IPS-15b (cell line): Measurements from ENCODE around the gene USH2A.

Experiments used
- H3K27me3 ChIP-seq: one replicate; pipeline ENCODE4 v1.6.1; 2013; ENCODE audit warnings: low read length; ENCODE audit not compliant: control insufficient read depth, insufficient read depth
- H3K36me3 ChIP-seq: one replicate; pipeline ENCODE4 v1.6.1; 2013; ENCODE audit warnings: low read length; ENCODE audit not compliant: control insufficient read depth, insufficient read depth
- H3K4me1 ChIP-seq: one replicate; pipeline ENCODE4 v1.6.1; 2013; ENCODE audit warnings: mild to moderate bottlenecking, low read length; ENCODE audit not compliant: control insufficient read depth, insufficient read depth
- H3K4me3 ChIP-seq: one replicate; pipeline ENCODE4 v1.5.1; 2013; ENCODE audit warnings: low read depth, low read length
- H3K9ac ChIP-seq: one replicate; pipeline ENCODE4 v1.6.1; 2013; ENCODE audit warnings: low read depth, mild to moderate bottlenecking, low read length
- H3K9me3 ChIP-seq: one replicate; pipeline ENCODE4 v1.6.1; 2013; ENCODE audit warnings: mild to moderate bottlenecking, low read length; ENCODE audit not compliant: control insufficient read depth, insufficient read depth

USH2A gene

GRCh38 chr1:215789981-215790380 is 633.3 kb downstream of the USH2A start:
- H3K27me3 ChIP-seq: no peaks in the 10 kb centered on the region
- H3K4me1 ChIP-seq: no peaks in the 10 kb centered on the region
- H3K9me3 ChIP-seq: no peaks in the 10 kb centered on the region
- H3K9ac ChIP-seq: no peak overlapping the region
- no peaks in the 10 kb centered on the region for H3K36me3 ChIP-seq
- H3K4me3 ChIP-seq: no peak overlapping the region

GRCh38 chr1:215786997-215787396 is 636.3 kb downstream of the USH2A start:
- Histone ChIP-seq H3K4me3 (no peak overlapping the region), H3K4me1 (no peaks in the 10 kb centered on the region), H3K27me3 (no peaks in the 10 kb centered on the region), H3K36me3 (no peaks in the 10 kb centered on the region), H3K9me3 (no peaks in the 10 kb centered on the region), H3K9ac (no peak overlapping the region)

GRCh38 chr1:215780641-215781040 is 642.6 kb downstream of the USH2A start:
- Histone ChIP-seq H3K36me3 (no peaks in the 10 kb centered on the region), H3K9ac (no peak overlapping the region), H3K27me3 (no peaks in the 10 kb centered on the region), H3K4me1 (peaks cover 8% of the 10 kb centered on the region), H3K9me3 (no peaks in the 10 kb centered on the region), H3K4me3 (no peak overlapping the region)

GRCh38 chr1:215780139-215780538 is 643.1 kb downstream of the USH2A start:
- H3K9me3 ChIP-seq: no peaks in the 10 kb centered on the region
- H3K9ac ChIP-seq: no peak overlapping the region
- no peaks in the 10 kb centered on the region for H3K36me3 ChIP-seq
- H3K27me3 ChIP-seq: no peaks in the 10 kb centered on the region
- peaks cover 8% of the 10 kb centered on the region for H3K4me1 ChIP-seq
- no peak overlapping the region for H3K4me3 ChIP-seq

- no peaks in the 10 kb centered on the region for H3K9me3 ChIP-seq
These were observed 643.5 kb downstream of the USH2A start for GRCh38 chr1:215779729-215780128.

GRCh38 chr1:215777370-215777925 is 645.8 kb downstream of the USH2A start:
- H3K4me3 ChIP-seq: no peak overlapping the region
- H3K9ac ChIP-seq: no peak overlapping the region
- H3K4me1 ChIP-seq: peaks cover 8% of the 10 kb centered on the region
- no peaks in the 10 kb centered on the region for H3K36me3 ChIP-seq
- H3K9me3 ChIP-seq: no peaks in the 10 kb centered on the region
- no peaks in the 10 kb centered on the region for H3K27me3 ChIP-seq

More at GRCh38 chr1:215779729-215780128, 643.5 kb downstream of the USH2A start:
- Histone ChIP-seq H3K9ac (no peak overlapping the region), H3K27me3 (no peaks in the 10 kb centered on the region), H3K36me3 (no peaks in the 10 kb centered on the region), H3K4me1 (peaks cover 8% of the 10 kb centered on the region), H3K4me3 (no peak overlapping the region)

- H3K27me3 ChIP-seq: no peaks in the 10 kb centered on the region
- peaks cover 8% of the 10 kb centered on the region for H3K4me1 ChIP-seq
- H3K9ac ChIP-seq: no peak overlapping the region
- H3K4me3 ChIP-seq: no peak overlapping the region
- no peaks in the 10 kb centered on the region for H3K9me3 ChIP-seq
- H3K36me3 ChIP-seq: no peaks in the 10 kb centered on the region
These were observed 646.9 kb downstream of the USH2A start for GRCh38 chr1:215776336-215776735.

GRCh38 chr1:215772151-215772550 is 651.1 kb downstream of the USH2A start:
- peaks cover 20% of the 10 kb centered on the region for H3K4me1 ChIP-seq
- no peak overlapping the region for H3K9ac ChIP-seq
- H3K27me3 ChIP-seq: no peaks in the 10 kb centered on the region

GRCh38 chr1:215768303-215768702 is 654.9 kb downstream of the USH2A start:
- no peaks in the 10 kb centered on the region for H3K9me3 ChIP-seq
- no peak overlapping the region for H3K4me3 ChIP-seq
- H3K9ac ChIP-seq: no peak overlapping the region
- H3K27me3 ChIP-seq: no peaks in the 10 kb centered on the region
- H3K4me1 ChIP-seq: peaks cover 17% of the 10 kb centered on the region
- H3K36me3 ChIP-seq: no peaks in the 10 kb centered on the region

More at GRCh38 chr1:215772151-215772550, 651.1 kb downstream of the USH2A start:
- Histone ChIP-seq H3K9me3 (no peaks in the 10 kb centered on the region), H3K36me3 (no peaks in the 10 kb centered on the region), H3K4me3 (no peak overlapping the region)

- Histone ChIP-seq H3K9me3 (no peaks in the 10 kb centered on the region), H3K4me3 (no peak overlapping the region)
These were observed 655.5 kb downstream of the USH2A start for GRCh38 chr1:215767761-215768160.

GRCh38 chr1:215766521-215766920 is 656.7 kb downstream of the USH2A start:
- Histone ChIP-seq H3K4me1 (peaks cover 17% of the 10 kb centered on the region), H3K27me3 (no peaks in the 10 kb centered on the region), H3K9ac (no peak overlapping the region), H3K4me3 (no peak overlapping the region), H3K9me3 (no peaks in the 10 kb centered on the region), H3K36me3 (no peaks in the 10 kb centered on the region)

More at GRCh38 chr1:215767761-215768160, 655.5 kb downstream of the USH2A start:
- no peaks in the 10 kb centered on the region for H3K27me3 ChIP-seq
- H3K36me3 ChIP-seq: no peaks in the 10 kb centered on the region
- no peak overlapping the region for H3K9ac ChIP-seq
- peaks cover 17% of the 10 kb centered on the region for H3K4me1 ChIP-seq

GRCh38 chr1:215765833-215766232 is 657.4 kb downstream of the USH2A start:
- Histone ChIP-seq H3K9ac (no peak overlapping the region), H3K9me3 (no peaks in the 10 kb centered on the region), H3K4me3 (no peak overlapping the region), H3K27me3 (no peaks in the 10 kb centered on the region), H3K4me1 (peaks cover 17% of the 10 kb centered on the region), H3K36me3 (no peaks in the 10 kb centered on the region)
